DND-41 (cell line): ENCODE results near the gene POLR2L.

ENCODE experiments used
- CTCF ChIP-seq: IDR thresholded peaks from 2 replicates; pipeline ENCODE4 v1.5.1; 2012; ENCODE audit warnings: borderline replicate concordance, low read length, moderate library complexity, mild to moderate bottlenecking; ENCODE audit not compliant: poor library complexity, severe bottlenecking; ENCODE audit errors: extremely low read depth
- EZH2 ChIP-seq: IDR thresholded peaks from 3 replicates; pipeline ENCODE4 v1.6.1; 2012; ENCODE audit warnings: borderline replicate concordance, low read depth, mild to moderate bottlenecking, moderate library complexity, low read length, inconsistent platforms; ENCODE audit not compliant: severe bottlenecking

DNA sequence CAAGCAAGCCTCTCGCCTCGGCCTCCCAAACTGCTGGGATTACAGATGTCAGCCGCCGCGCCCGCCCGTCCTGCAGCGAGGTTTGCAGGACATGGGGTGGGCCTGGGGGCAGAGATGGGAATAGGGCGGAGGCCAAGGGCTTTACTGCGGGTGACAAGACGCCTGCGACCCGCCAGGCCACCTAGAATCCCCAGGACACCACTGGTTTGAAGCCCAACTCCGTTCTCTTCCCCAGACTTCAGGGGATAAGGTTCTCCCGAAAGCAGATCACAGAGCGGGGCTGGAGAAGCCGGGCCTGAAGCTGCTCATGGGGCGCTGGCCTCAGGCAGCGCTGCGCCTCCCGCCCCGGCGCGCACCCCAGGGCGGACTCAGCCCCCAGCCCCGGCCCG, 354 bp downstream of the POLR2L start:
- TF ChIP-seq CTCF (no peak), EZH2 (no peak)
